Osteoblast (primary cell): ENCODE data around the gene MRC2. TPM values are rescaled to one million over a fixed set of nuclear protein-coding genes. Genes with fewer than 3 reads are reported as not detected.

Source experiments
- DNase-seq: peaks from one replicate; pipeline ENCODE4 v3.0.0; 2011; ENCODE audit warnings: low spot score, mixed read lengths; ENCODE audit not compliant: insufficient read length; ENCODE audit errors: missing footprints
- H2AFZ ChIP-seq: 2 replicates; pipeline ENCODE4 v1.6.0; 2011; ENCODE audit warnings: mild to moderate bottlenecking, low read length
- H3K27ac ChIP-seq: 2 replicates; pipeline ENCODE4 v1.5.1; 2011; ENCODE audit warnings: mild to moderate bottlenecking, low read depth, low read length, moderate library complexity
- H3K27me3 ChIP-seq: 2 replicates; pipeline ENCODE4 v1.6.0; 2012; ENCODE audit warnings: mild to moderate bottlenecking, control low read depth, inconsistent platforms, low read length, moderate library complexity; ENCODE audit not compliant: insufficient read depth
- H3K36me3 ChIP-seq: 2 replicates; pipeline ENCODE4 v1.5.1; 2011; ENCODE audit warnings: mild to moderate bottlenecking, low read length, control low read depth, moderate library complexity; ENCODE audit not compliant: insufficient read depth
- H3K4me1 ChIP-seq: 2 replicates; pipeline ENCODE4 v1.5.1; 2011; ENCODE audit warnings: mild to moderate bottlenecking, low read length, control low read depth, moderate library complexity; ENCODE audit not compliant: insufficient read depth
- H3K4me2 ChIP-seq: 2 replicates; pipeline ENCODE4 v1.6.0; 2011; ENCODE audit warnings: mild to moderate bottlenecking, low read length; ENCODE audit not compliant: insufficient read depth
- H3K4me3 ChIP-seq: fragments of 200-600 bp; sonication (generic); 3 replicates; pipeline ENCODE4 v1.5.1; 2012; ENCODE audit warnings: mild to moderate bottlenecking, low read length, inconsistent platforms; ENCODE audit not compliant: insufficient read depth
- H3K79me2 ChIP-seq: 2 replicates; pipeline ENCODE4 v1.6.0; 2012; ENCODE audit warnings: mild to moderate bottlenecking, low read length, control low read depth, inconsistent platforms; ENCODE audit not compliant: insufficient read depth
- H3K9me3 ChIP-seq: 2 replicates; pipeline ENCODE4 v1.5.1; 2011; ENCODE audit warnings: low read depth, low read length, control low read depth
- H4K20me1 ChIP-seq: 2 replicates; pipeline ENCODE4 v1.6.0; 2012; ENCODE audit warnings: mild to moderate bottlenecking, low read length, control low read depth; ENCODE audit not compliant: insufficient read depth
- CTCF ChIP-seq: IDR thresholded peaks from 2 replicates; pipeline ENCODE4 v1.5.1; 2011; ENCODE audit warnings: mild to moderate bottlenecking, low read depth, low read length, moderate library complexity; ENCODE audit errors: extremely low read depth
- total RNA-seq: library from RNA; depleted of rRNA; stranded (reverse); fragments of >200 nt; gene quantifications from 2 replicates; pipeline ENCODE4 v1.2.3, GENCODE V29; 2012

Gene MRC2
- total RNA-seq, 1 donor = 552 TPM

DNA sequence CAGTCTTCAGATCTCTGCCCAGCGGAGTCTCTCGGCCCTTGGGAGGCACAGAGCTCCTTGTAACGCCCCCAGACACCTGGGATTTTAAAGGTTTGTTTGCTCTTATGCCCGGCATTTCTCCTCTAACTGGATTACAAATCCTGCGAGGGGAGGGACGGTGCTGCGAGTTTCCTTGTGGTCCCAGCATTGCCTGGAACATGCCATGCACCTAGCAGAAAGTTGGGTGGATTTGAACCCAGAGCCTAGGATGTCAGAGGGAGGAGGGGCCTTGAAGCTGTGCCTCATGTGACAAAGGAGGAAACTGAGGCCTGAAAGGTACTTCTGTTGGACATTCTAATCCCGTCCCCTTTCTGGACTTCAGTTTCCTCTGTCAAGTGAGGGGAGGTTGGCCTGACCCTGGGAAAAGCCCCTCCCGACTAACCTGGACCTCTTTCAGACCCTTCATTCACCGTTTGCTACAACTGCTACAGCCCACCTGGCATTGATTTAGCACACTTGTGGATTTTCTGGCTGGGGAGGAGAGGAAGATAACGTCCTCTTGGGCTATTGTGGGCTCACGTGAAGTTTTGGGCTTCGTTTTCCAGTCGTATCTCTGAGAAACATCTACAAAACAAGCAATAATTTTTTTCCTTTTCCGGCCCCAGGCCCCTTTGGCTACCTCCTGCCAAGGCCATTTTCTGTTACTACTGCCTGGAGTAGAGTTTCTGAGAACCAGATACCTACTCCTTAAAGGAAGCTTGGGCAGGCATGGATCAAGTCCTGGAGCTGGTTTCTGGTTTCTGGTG is 30.9 kb downstream of the MRC2 start:
- peaks cover 90% of the 10 kb centered on the region for H3K79me2 ChIP-seq
- H3K27ac ChIP-seq = no peak overlapping the region
- no peak for DNase-seq
- H3K4me2 ChIP-seq = no peak overlapping the region
- no peak overlapping the region for H3K4me3 ChIP-seq
- TF ChIP-seq CTCF = no peak
- peaks cover 4% of the 10 kb centered on the region for H3K9me3 ChIP-seq
- no peak overlapping the region for H2AFZ ChIP-seq
- peaks cover 20% of the 10 kb centered on the region for H3K4me1 ChIP-seq
- H3K36me3 ChIP-seq = peaks cover 28% of the 10 kb centered on the region
- H3K27me3 ChIP-seq = no peaks in the 10 kb centered on the region
- H4K20me1 ChIP-seq = peaks cover 65% of the 10 kb centered on the region

DNA sequence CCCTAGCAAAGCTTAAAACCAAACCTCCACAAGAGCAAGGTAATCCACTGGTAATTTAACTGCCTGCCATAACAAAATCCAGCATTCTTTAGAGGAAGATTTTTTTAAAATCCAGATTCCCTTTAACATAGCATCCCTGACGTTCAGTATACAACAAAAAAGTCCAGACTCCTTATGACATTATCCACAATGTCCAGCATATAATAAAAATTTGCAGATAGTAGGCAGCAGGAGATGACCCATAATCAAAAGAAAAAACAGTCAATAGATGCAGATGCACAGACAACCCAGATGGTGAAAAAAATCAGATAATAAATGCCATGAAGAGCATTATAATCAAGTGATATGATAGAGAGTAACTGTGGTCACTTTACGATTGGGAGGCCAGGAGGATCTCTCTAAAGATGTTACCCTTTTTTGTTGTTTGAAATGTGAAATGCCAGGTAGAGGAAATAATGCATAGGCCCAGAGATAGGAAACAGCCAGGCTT is 33.2 kb downstream of the MRC2 start:
- DNase-seq = no peak
- peaks cover 4% of the 10 kb centered on the region for H3K9me3 ChIP-seq
- no peak overlapping the region for H3K27ac ChIP-seq
- H3K4me2 ChIP-seq = no peak overlapping the region
- H2AFZ ChIP-seq = no peak overlapping the region
- H3K4me3 ChIP-seq = no peak overlapping the region
- H3K36me3 ChIP-seq = peaks cover 30% of the 10 kb centered on the region
- H3K27me3 ChIP-seq = no peaks in the 10 kb centered on the region
- TF ChIP-seq CTCF = no peak
- H3K79me2 ChIP-seq = peaks cover 89% of the 10 kb centered on the region
- H4K20me1 ChIP-seq = peaks cover 61% of the 10 kb centered on the region
- H3K4me1 ChIP-seq = peaks cover 4% of the 10 kb centered on the region

- H3K4me1 ChIP-seq = peaks cover 4% of the 10 kb centered on the region
- peaks cover 4% of the 10 kb centered on the region for H3K9me3 ChIP-seq
- no peak overlapping the region for H3K4me2 ChIP-seq
- peaks cover 91% of the 10 kb centered on the region for H3K79me2 ChIP-seq
- H3K27ac ChIP-seq = no peak overlapping the region
- no peak for TF ChIP-seq CTCF
- no peak overlapping the region for H3K4me3 ChIP-seq
- H3K27me3 ChIP-seq = no peaks in the 10 kb centered on the region
- H3K36me3 ChIP-seq = peaks cover 34% of the 10 kb centered on the region
- DNase-seq = no peak
- peaks cover 66% of the 10 kb centered on the region for H4K20me1 ChIP-seq
- no peak overlapping the region for H2AFZ ChIP-seq
Measured at GRCh38 chr17:62661337-62661736, 33.9 kb downstream of the MRC2 start.

DNA sequence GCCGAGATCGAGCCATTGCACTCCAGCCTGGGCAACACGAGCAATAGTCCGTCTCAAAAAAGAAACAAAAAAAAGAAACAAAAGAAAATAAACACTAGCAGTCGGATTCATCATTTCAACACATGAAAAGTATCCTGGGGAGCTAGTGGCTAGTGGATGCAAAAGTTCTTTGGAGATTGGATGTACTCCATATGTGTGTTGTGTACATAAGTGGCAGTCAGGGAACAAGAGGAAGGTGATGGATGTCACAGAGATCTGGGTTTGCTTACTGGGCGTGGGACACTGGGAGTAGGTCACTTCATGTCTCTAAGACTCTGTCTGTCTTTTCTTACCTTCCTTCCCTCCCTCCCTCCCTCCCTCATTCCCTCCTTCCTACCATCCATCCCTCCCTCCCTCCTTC is 35.4 kb downstream of the MRC2 start:
- H4K20me1 ChIP-seq = peaks cover 61% of the 10 kb centered on the region
- DNase-seq = peak; percentile 68
- no peak overlapping the region for H3K27ac ChIP-seq
- no peak overlapping the region for H3K4me3 ChIP-seq
- peaks cover 34% of the 10 kb centered on the region for H3K36me3 ChIP-seq
- H3K4me2 ChIP-seq = no peak overlapping the region
- peaks cover 90% of the 10 kb centered on the region for H3K79me2 ChIP-seq
- H2AFZ ChIP-seq = no peak overlapping the region
- no peaks in the 10 kb centered on the region for H3K27me3 ChIP-seq
- no peak for TF ChIP-seq CTCF
- H3K4me1 ChIP-seq = peaks cover 5% of the 10 kb centered on the region
- peaks cover 4% of the 10 kb centered on the region for H3K9me3 ChIP-seq
